H9 (cell line): ENCODE results near the gene POLR2H. TPM values are rescaled to one million over a fixed set of nuclear protein-coding genes. Genes with fewer than 3 reads are reported as not detected.

Source experiments
- DNase-seq: peaks from one replicate; pipeline ENCODE4 v3.0.0-alpha.2; 2017
- H2AFZ ChIP-seq: one replicate; pipeline ENCODE4 v1.6.1; 2013; ENCODE audit warnings: mild to moderate bottlenecking, low read length, control low read depth, moderate library complexity
- H2AK5ac ChIP-seq: 2 replicates; pipeline ENCODE4 v1.6.1; 2013; ENCODE audit warnings: low read length, control low read depth, mixed read lengths; ENCODE audit not compliant: insufficient read length
- H2BK120ac ChIP-seq: one replicate; pipeline ENCODE4 v1.6.1; 2013; ENCODE audit warnings: low read depth, mild to moderate bottlenecking, low read length, control low read depth, inconsistent platforms; ENCODE audit not compliant: poor library complexity, severe bottlenecking
- H2BK12ac ChIP-seq: 2 replicates; pipeline ENCODE4 v1.6.1; 2013; ENCODE audit warnings: low read length, control low read depth, mixed read lengths, low read depth; ENCODE audit not compliant: insufficient read length
- H2BK15ac ChIP-seq: 2 replicates; pipeline ENCODE4 v1.6.1; 2013; ENCODE audit warnings: low read depth, low read length, control low read depth
- H2BK20ac ChIP-seq: one replicate; pipeline ENCODE4 v1.6.1; 2013; ENCODE audit warnings: low read depth, mild to moderate bottlenecking, low read length, control low read depth, inconsistent platforms; ENCODE audit not compliant: poor library complexity, severe bottlenecking
- H2BK5ac ChIP-seq: 2 replicates; pipeline ENCODE4 v1.6.1; 2013; ENCODE audit warnings: low read length, control low read depth, mixed read lengths; ENCODE audit not compliant: insufficient read length
- H3K14ac ChIP-seq: 2 replicates; pipeline ENCODE4 v1.6.1; 2013; ENCODE audit warnings: low read length, control low read depth; ENCODE audit not compliant: insufficient read depth
- H3K18ac ChIP-seq: 2 replicates; pipeline ENCODE4 v1.6.1; 2013; ENCODE audit warnings: low read depth, mild to moderate bottlenecking, mixed read lengths, low read length, control low read depth; ENCODE audit not compliant: insufficient read length
- H3K23ac ChIP-seq: 2 replicates; pipeline ENCODE4 v1.6.1; 2013; ENCODE audit warnings: low read length, control low read depth, mixed read lengths, low read depth; ENCODE audit not compliant: insufficient read length
- H3K23me2 ChIP-seq: 2 replicates; pipeline ENCODE4 v1.6.1; 2013; ENCODE audit warnings: low read depth, mild to moderate bottlenecking, mixed read lengths, low read length, control low read depth; ENCODE audit not compliant: insufficient read length, poor library complexity, severe bottlenecking
- H3K27ac ChIP-seq: 2 replicates; pipeline ENCODE4 v1.5.1; 2013; ENCODE audit warnings: low read length, control low read depth, mixed read lengths, low read depth; ENCODE audit not compliant: insufficient read length
- H3K27me3 ChIP-seq: 2 replicates; pipeline ENCODE4 v1.6.1; 2013; ENCODE audit warnings: low read length, control low read depth, inconsistent platforms; ENCODE audit not compliant: insufficient read depth
- H3K4ac ChIP-seq: 2 replicates; pipeline ENCODE4 v1.6.1; 2013; ENCODE audit warnings: low read depth, mild to moderate bottlenecking, control low read depth, inconsistent platforms, low read length, moderate library complexity
- H3K4me1 ChIP-seq: 2 replicates; pipeline ENCODE4 v1.6.1; 2013; ENCODE audit warnings: low read length, control low read depth, inconsistent platforms; ENCODE audit not compliant: insufficient read depth
- H3K4me2 ChIP-seq: 2 replicates; pipeline ENCODE4 v1.6.1; 2013; ENCODE audit warnings: low read length, control low read depth, mixed read lengths; ENCODE audit not compliant: insufficient read length, insufficient read depth
- H3K56ac ChIP-seq: 2 replicates; pipeline ENCODE4 v1.6.1; 2013; ENCODE audit warnings: low read depth, mild to moderate bottlenecking, mixed read lengths, low read length, control low read depth; ENCODE audit not compliant: insufficient read length
- H3K79me1 ChIP-seq: 2 replicates; pipeline ENCODE4 v1.6.1; 2013; ENCODE audit warnings: low read depth, mild to moderate bottlenecking, moderate library complexity, low read length, control low read depth, inconsistent platforms; ENCODE audit not compliant: insufficient read depth, poor library complexity, severe bottlenecking
- H3K79me2 ChIP-seq: 2 replicates; pipeline ENCODE4 v1.6.1; 2013; ENCODE audit warnings: low read length, control low read depth, inconsistent platforms; ENCODE audit not compliant: insufficient read depth
- H3K9ac ChIP-seq: 2 replicates; pipeline ENCODE4 v1.6.1; 2013; ENCODE audit warnings: low read length, control low read depth, mixed read lengths; ENCODE audit not compliant: insufficient read length; ENCODE audit errors: extremely low read depth
- H3K9me3 ChIP-seq: one replicate; pipeline ENCODE4 v1.6.1; 2013; ENCODE audit warnings: low read depth, low read length, inconsistent platforms; ENCODE audit not compliant: control insufficient read depth
- H3T11ph ChIP-seq: one replicate; pipeline ENCODE4 v1.6.1; 2013; ENCODE audit warnings: mild to moderate bottlenecking, low read length, control low read depth, inconsistent platforms
- H4K20me1 ChIP-seq: one replicate; pipeline ENCODE4 v1.6.1; 2013; ENCODE audit not compliant: control insufficient read depth, insufficient read length, insufficient read depth
- H4K5ac ChIP-seq: 2 replicates; pipeline ENCODE4 v1.6.1; 2013; ENCODE audit warnings: low read depth, mild to moderate bottlenecking, mixed read lengths, low read length, control low read depth; ENCODE audit not compliant: insufficient read length
- H4K8ac ChIP-seq: replicated peaks from 2 replicates; pipeline ENCODE4 v1.6.1; 2013; ENCODE audit warnings: low read length, control low read depth, mixed read lengths, low read depth; ENCODE audit not compliant: insufficient read length
- H4K91ac ChIP-seq: 2 replicates; pipeline ENCODE4 v1.6.1; 2013; ENCODE audit warnings: low read depth, mild to moderate bottlenecking, moderate library complexity, mixed read lengths, low read length, control low read depth; ENCODE audit not compliant: insufficient read length
- H3K27ac Mint-ChIP-seq, 3 experiments: 2 replicates in 2 of 3; 3 replicates in 1 of 3; pipeline ENCODE4 v1.8.0; 2020 to 2021; ENCODE audit warnings: mixed read lengths in 3 of 3, mild to moderate bottlenecking in 1 of 3, moderate library complexity in 1 of 3
- H3K27me3 Mint-ChIP-seq: 2 replicates; pipeline ENCODE4 v1.8.0; 2021; ENCODE audit warnings: low read depth, mild to moderate bottlenecking, moderate library complexity, mixed read lengths
- H3K36me3 Mint-ChIP-seq, 3 experiments: 2 replicates in 2 of 3; 3 replicates in 1 of 3; pipeline ENCODE4 v1.8.0; 2020 to 2021; ENCODE audit warnings: low read depth in 3 of 3, mixed read lengths in 3 of 3; ENCODE audit not compliant: insufficient read depth in 1 of 3
- H3K4me1 Mint-ChIP-seq, 2 experiments: 2 replicates each; pipeline ENCODE4 v1.8.0; 2020; ENCODE audit warnings: mixed read lengths in 2 of 2
- H3K4me3 Mint-ChIP-seq, 2 experiments: 2 replicates in 1 of 2; 3 replicates in 1 of 2; pipeline ENCODE4 v1.8.0; 2020 to 2021; ENCODE audit warnings: mild to moderate bottlenecking in 2 of 2, mixed read lengths in 2 of 2, moderate library complexity in 1 of 2
- H3K9me3 Mint-ChIP-seq, 2 experiments: 2 replicates in 1 of 2; 3 replicates in 1 of 2; pipeline ENCODE4 v1.8.0; 2020; ENCODE audit warnings: mild to moderate bottlenecking in 2 of 2, mixed read lengths in 2 of 2, moderate library complexity in 1 of 2
- CTCF ChIP-seq: fragments of 200-600 bp; sonication (generic); conservative IDR thresholded peaks from 3 replicates; pipeline ENCODE4 v1.8.0; 2021; ENCODE audit warnings: antibody characterized with exemption, mild to moderate bottlenecking
- WGBS: extraction: QIAGEN DNeasy Blood & Tissue Kit; methylation state at CpG from one replicate; pipeline ENCODE4 v1.1.7; 2013; ENCODE audit warnings: missing lambda C conversion rate, low lambda C conversion rate, mixed read lengths; ENCODE audit not compliant: insufficient read length; ENCODE audit errors: extremely low coverage; 5-methylcytosine and 5-hydroxymethylcytosine counted together
- total RNA-seq: library from RNA; stranded (reverse); gene quantifications from 2 replicates; pipeline ENCODE4 v1.2.1, GENCODE V29; 2021

POLR2H gene
- total RNA-seq, 1 experiment from 2014 or later: 115 TPM

- H3K36me3 Mint-ChIP-seq: no peaks in the 10 kb centered on the region
- Histone ChIP-seq H3K4ac (no peak overlapping the region), H4K91ac (no peak overlapping the region), H3K56ac (no peak overlapping the region), H4K20me1 (no peaks in the 10 kb centered on the region), H2AFZ (no peak overlapping the region), H3K79me2 (no peaks in the 10 kb centered on the region), H3K4me1 (peaks cover 3% of the 10 kb centered on the region; the same call in 1 of the 2 replicates), H2BK15ac (no peak overlapping the region), H4K5ac (no peak overlapping the region), H2BK12ac (no peak overlapping the region), H3K4me2 (no peak overlapping the region), H3K79me1 (no peaks in the 10 kb centered on the region), H2BK120ac (no peak overlapping the region), H3K23ac (no peak overlapping the region), H3K9ac (no peak overlapping the region), H3K27ac (no peak overlapping the region), H2BK20ac (no peak overlapping the region), H2BK5ac (no peak overlapping the region), H3K23me2 (no peaks in the 10 kb centered on the region), H3T11ph (no peak overlapping the region), H3K9me3 (no peaks in the 10 kb centered on the region), H3K18ac (no peak overlapping the region), H3K27me3 (no peaks in the 10 kb centered on the region), H3K14ac (no peak overlapping the region), H2AK5ac (no peak overlapping the region), H4K8ac (no peak overlapping the region)
- no peak for DNase-seq
- H3K4me1 Mint-ChIP-seq: peaks cover 4% of the 10 kb centered on the region in 2 experiments; a peak in 2 of 4 replicates
- H3K27ac Mint-ChIP-seq: no peak overlapping the region
- peaks cover 2% of the 10 kb centered on the region for H3K27me3 Mint-ChIP-seq
- TF ChIP-seq CTCF: no peak
- H3K9me3 Mint-ChIP-seq: no peaks in the 10 kb centered on the region
- H3K4me3 Mint-ChIP-seq: no peak overlapping the region
- no CpG with 5 or more reads among the region's 4 CpGs for WGBS
These were observed 53.6 kb downstream of the POLR2H start for GRCh38 chr3:184415203-184415490.
